ENCODE results near the gene CHRNB4. TPM values are rescaled to one million over a fixed set of nuclear protein-coding genes. Genes with fewer than 3 reads are reported as not detected.
"Not testable (repeated sequence)": the region's sequence is repeated elsewhere in the genome, so short reads cannot be mapped to it uniquely, and the experiment has no call there.

The CHRNB4 gene
- total RNA-seq, 1 donor from 2014 or later = not detected

DNA sequence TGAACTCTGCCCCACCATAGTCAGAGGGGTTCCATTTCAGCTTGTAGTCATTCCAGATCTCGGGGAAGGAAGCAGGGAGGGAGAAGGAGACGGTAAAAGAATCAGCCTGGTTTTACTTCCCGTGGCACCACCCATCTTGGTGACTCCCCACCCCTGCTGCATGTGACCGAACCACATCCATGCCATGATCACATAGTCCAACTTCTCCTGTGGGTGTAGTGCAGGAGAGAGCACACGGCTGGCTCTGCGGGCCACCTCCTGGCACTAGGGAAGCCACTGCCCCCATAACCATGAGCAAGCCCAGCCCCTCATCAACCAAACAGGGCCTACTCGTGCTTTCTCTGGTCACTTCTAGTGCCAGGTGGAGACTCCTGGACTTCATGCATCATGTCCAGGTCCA is 23.9 kb downstream of the CHRNB4 start:
- Mint-ChIP-seq H3K27me3 (ENCODE audit: unreplicated experiment) (peaks cover 8% of the 10 kb centered on the region), H3K4me1 (ENCODE audit: unreplicated experiment) (peaks cover 8% of the 10 kb centered on the region), H3K9me3 (ENCODE audit: unreplicated experiment) (no peaks in the 10 kb centered on the region), H3K36me3 (ENCODE audit: low read depth, unreplicated experiment) (no peaks in the 10 kb centered on the region), H3K27ac (ENCODE audit: unreplicated experiment) (no peak overlapping the region), H3K4me3 (ENCODE audit: unreplicated experiment) (no peak overlapping the region)
- TF ChIP-seq, protein P1, sequence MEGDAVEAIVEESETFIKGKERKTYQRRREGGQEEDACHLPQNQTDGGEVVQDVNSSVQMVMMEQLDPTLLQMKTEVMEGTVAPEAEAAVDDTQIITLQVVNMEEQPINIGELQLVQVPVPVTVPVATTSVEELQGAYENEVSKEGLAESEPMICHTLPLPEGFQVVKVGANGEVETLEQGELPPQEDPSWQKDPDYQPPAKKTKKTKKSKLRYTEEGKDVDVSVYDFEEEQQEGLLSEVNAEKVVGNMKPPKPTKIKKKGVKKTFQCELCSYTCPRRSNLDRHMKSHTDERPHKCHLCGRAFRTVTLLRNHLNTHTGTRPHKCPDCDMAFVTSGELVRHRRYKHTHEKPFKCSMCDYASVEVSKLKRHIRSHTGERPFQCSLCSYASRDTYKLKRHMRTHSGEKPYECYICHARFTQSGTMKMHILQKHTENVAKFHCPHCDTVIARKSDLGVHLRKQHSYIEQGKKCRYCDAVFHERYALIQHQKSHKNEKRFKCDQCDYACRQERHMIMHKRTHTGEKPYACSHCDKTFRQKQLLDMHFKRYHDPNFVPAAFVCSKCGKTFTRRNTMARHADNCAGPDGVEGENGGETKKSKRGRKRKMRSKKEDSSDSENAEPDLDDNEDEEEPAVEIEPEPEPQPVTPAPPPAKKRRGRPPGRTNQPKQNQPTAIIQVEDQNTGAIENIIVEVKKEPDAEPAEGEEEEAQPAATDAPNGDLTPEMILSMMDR (IDR thresholded peaks at IDR 0.05; ENCODE audit: unreplicated experiment) = no peak
- no peak for DNase-seq (ENCODE audit: low spot score)

DNA sequence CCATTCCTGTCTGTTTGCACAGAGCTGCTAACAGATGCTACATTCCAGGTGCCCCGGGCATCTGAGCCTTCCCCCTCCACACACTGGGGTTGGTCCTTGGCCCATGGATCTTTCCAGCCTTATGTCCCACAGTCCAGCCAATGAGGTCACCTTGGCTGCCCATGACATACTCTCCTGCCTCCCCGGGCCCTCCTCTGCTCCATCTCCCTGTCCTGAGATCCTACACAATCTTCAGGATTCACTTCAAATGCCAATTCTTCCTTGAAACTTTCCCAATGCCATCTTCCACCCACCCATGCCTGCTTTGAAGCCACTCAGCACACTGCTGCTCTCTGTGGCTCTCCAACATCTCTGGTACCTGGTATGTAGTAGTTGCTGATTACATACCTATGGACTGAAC is 24.5 kb downstream of the CHRNB4 start:
- Mint-ChIP-seq H3K4me1 (ENCODE audit: unreplicated experiment) (peaks cover 8% of the 10 kb centered on the region), H3K27me3 (ENCODE audit: unreplicated experiment) (peaks cover 6% of the 10 kb centered on the region), H3K9me3 (ENCODE audit: unreplicated experiment) (no peaks in the 10 kb centered on the region), H3K4me3 (ENCODE audit: unreplicated experiment) (no peak overlapping the region), H3K36me3 (ENCODE audit: low read depth, unreplicated experiment) (no peaks in the 10 kb centered on the region), H3K27ac (ENCODE audit: unreplicated experiment) (no peak overlapping the region)
- DNase-seq (ENCODE audit: low spot score) = no peak
- TF ChIP-seq, protein P1 (IDR thresholded peaks at IDR 0.05; ENCODE audit: unreplicated experiment) = no peak

DNA sequence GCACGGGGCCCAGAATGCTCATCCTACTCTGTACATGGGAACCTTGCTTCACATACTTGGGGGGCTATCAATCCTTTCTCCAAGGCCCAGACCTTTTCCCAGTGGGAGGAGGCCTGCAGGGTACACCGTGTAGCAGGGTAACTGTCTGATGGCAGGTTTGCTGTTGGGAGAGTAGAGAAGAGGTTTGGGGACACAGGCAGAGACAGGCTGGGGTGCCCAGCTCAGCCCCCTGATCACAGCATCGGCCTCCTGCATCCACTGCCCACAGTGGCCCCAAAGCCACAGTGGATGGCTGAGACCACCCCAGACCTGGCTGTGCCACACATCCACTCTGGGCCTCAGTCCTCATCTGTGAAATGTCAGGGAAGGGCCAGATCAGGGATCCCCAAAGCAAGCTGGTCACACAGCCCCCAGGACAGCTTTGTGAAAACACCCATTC is 25.8 kb downstream of the CHRNB4 start:
- no peak overlapping the region for H3K4me3 Mint-ChIP-seq (ENCODE audit: unreplicated experiment)
- H3K36me3 Mint-ChIP-seq (ENCODE audit: low read depth, unreplicated experiment) = no peaks in the 10 kb centered on the region
- H3K4me1 Mint-ChIP-seq (ENCODE audit: unreplicated experiment) = peaks cover 8% of the 10 kb centered on the region
- DNase-seq (ENCODE audit: low spot score) = no peak
- no peak overlapping the region for H3K27ac Mint-ChIP-seq (ENCODE audit: unreplicated experiment)
- TF ChIP-seq, protein P1 (IDR thresholded peaks at IDR 0.05; ENCODE audit: unreplicated experiment) = no peak
- peaks cover 7% of the 10 kb centered on the region for H3K27me3 Mint-ChIP-seq (ENCODE audit: unreplicated experiment)
- no peaks in the 10 kb centered on the region for H3K9me3 Mint-ChIP-seq (ENCODE audit: unreplicated experiment)

DNA sequence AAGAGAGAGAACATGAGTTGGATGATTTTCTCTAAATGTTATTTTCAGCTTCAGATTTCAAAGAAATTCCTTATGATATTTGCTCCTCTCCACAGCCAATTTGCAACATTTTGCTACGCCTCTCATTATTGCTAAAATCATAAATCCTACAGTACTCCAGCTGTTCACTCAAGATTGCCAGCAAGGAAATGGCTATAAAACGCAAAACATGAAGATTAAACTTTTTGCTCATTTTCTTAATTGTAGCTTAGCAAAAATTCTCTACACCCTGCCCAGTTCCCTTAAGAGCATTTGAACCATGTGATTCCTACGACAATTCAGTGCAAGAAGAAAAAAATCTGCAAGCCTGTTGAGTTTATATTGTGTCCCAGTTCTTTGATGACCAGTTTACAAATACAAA is 27.0 kb downstream of the CHRNB4 start:
- peaks cover 4% of the 10 kb centered on the region for H3K4me1 Mint-ChIP-seq (ENCODE audit: unreplicated experiment)
- H3K27ac Mint-ChIP-seq (ENCODE audit: unreplicated experiment) = no peak overlapping the region
- no peak overlapping the region for H3K4me3 Mint-ChIP-seq (ENCODE audit: unreplicated experiment)
- H3K36me3 Mint-ChIP-seq (ENCODE audit: low read depth, unreplicated experiment) = no peaks in the 10 kb centered on the region
- peaks cover 8% of the 10 kb centered on the region for H3K27me3 Mint-ChIP-seq (ENCODE audit: unreplicated experiment)
- no peak for DNase-seq (ENCODE audit: low spot score)
- no peaks in the 10 kb centered on the region for H3K9me3 Mint-ChIP-seq (ENCODE audit: unreplicated experiment)
- TF ChIP-seq, protein P1 (IDR thresholded peaks at IDR 0.05; ENCODE audit: unreplicated experiment) = no peak

DNA sequence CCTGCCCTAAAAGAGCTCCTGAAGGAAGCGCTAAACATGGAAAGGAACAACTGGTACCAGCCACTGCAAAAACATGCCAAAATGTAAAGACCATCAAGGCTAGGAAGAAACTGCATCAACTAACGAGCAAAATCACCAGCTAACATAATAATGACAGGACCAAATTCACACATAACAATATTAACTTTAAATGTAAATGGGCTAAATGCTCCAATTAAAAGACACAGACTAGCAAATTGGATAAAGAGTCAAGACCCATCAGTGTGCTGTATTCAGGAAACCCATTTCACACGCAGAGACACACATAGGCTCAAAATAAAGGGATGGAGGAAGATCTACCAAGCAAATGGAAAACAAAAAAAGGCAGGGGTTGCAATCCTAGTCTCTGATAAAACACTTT is 31.5 kb downstream of the CHRNB4 start:
- DNase-seq (ENCODE audit: low spot score); H3K9me3 Mint-ChIP-seq (ENCODE audit: unreplicated experiment); H3K27ac Mint-ChIP-seq (ENCODE audit: unreplicated experiment); H3K27me3 Mint-ChIP-seq (ENCODE audit: unreplicated experiment); H3K4me3 Mint-ChIP-seq (ENCODE audit: unreplicated experiment); H3K4me1 Mint-ChIP-seq (ENCODE audit: unreplicated experiment); H3K36me3 Mint-ChIP-seq (ENCODE audit: low read depth, unreplicated experiment): not testable (repeated sequence)

DNA sequence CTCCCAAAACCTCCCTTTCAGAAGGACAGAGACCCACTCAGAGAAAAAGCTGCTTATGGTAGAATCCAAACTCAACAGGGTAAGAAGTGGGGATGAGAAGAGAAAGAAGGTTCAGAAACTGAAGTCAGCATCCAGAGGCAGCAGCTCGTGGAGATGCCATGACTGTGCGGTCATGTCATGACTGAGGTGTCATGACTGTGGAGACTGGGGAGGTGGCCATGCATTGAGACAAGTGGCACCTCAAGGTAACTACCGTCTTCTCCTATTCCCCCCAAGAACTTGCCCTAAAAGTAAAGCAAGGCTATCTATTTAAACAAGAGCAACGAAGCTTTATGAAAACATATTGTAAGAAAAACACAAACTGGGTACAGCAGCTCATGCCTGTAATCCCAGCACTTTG is 35.3 kb downstream of the CHRNB4 start:
- TF ChIP-seq, protein P1 (IDR thresholded peaks at IDR 0.05; ENCODE audit: unreplicated experiment) = no peak
- no peak overlapping the region for H3K4me3 Mint-ChIP-seq (ENCODE audit: unreplicated experiment)
- H3K36me3 Mint-ChIP-seq (ENCODE audit: low read depth, unreplicated experiment) = peaks cover 17% of the 10 kb centered on the region
- DNase-seq (ENCODE audit: low spot score) = no peak
- H3K27me3 Mint-ChIP-seq (ENCODE audit: unreplicated experiment) = peaks cover 5% of the 10 kb centered on the region
- no peaks in the 10 kb centered on the region for H3K4me1 Mint-ChIP-seq (ENCODE audit: unreplicated experiment)
- no peak overlapping the region for H3K27ac Mint-ChIP-seq (ENCODE audit: unreplicated experiment)
- H3K9me3 Mint-ChIP-seq (ENCODE audit: unreplicated experiment) = peaks cover 6% of the 10 kb centered on the region

Measured in endothelial cell (in vitro differentiated cells).